ENCODE data around the gene ACOT12. TPM values are rescaled to one million over a fixed set of nuclear protein-coding genes. Genes with fewer than 3 reads are reported as not detected.

ACOT12 gene
- polyA plus RNA-seq, 3 donors = not detected

DNA sequence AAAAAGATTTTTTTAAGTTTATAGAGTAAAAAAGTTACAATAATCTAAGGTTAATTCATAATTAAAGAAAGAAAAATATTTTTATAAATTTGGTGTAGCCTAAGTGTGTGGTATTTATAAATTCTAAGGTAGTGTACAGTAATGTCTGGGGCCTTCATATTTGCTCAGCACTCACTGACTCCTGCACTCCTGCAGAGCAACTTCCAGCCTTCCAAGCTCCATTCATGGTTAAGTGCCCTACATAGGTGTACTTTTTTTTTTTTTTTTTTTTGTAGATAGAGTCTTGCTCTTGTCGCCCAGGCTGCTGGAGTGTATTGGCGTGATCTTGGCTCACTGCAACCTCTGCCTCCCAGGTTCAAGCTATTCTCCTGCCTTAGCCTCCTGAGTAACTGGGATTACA is 10.1 kb downstream of the ACOT12 start:
- H3K4me1 ChIP-seq (ENCODE audit: control insufficient read depth in 1 of 2, insufficient read depth in 2 of 2, low read length in 2 of 2) = no peaks in the 10 kb centered on the region
- no peak overlapping the region for H3K27ac ChIP-seq (ENCODE audit: low read depth in 1 of 2, low read length in 2 of 2)
- H3K9me3 ChIP-seq (replicated peaks in 1 of 2; ENCODE audit: control insufficient read depth in 1 of 2, insufficient read depth in 1 of 2, low read length in 2 of 2) = no peaks in the 10 kb centered on the region
- Mint-ChIP-seq H3K4me1 (no peaks in the 10 kb centered on the region), H3K27ac (no peak overlapping the region), H3K27me3 (ENCODE audit: low read depth in 3 of 3) (peaks cover 2 to 3% (median 3%) of the 10 kb centered on the region in 3 donors), H3K4me3 (no peak overlapping the region), H3K9me3 (peaks cover 0 to 3% (median 0%) of the 10 kb centered on the region in 7 donors), H3K36me3 (no peaks in the 10 kb centered on the region)
- H3K4me2 ChIP-seq (replicated peaks; ENCODE audit: extremely low read depth, low read length, poor library complexity, severe bottlenecking) = no peak overlapping the region
- no peaks in the 10 kb centered on the region for H4K20me1 ChIP-seq (ENCODE audit: insufficient read depth, low read length)
- H3K4me3 ChIP-seq (replicated peaks in 1 of 3; ENCODE audit: low read depth in 2 of 3, low read length in 3 of 3) = no peak overlapping the region
- H2AFZ ChIP-seq (ENCODE audit: insufficient read depth, low read depth, low read length, poor library complexity, severe bottlenecking) = no peak overlapping the region
- no peaks in the 10 kb centered on the region for H3K27me3 ChIP-seq (ENCODE audit: control insufficient read depth in 2 of 2, insufficient read depth in 2 of 2, low read length in 2 of 2)
- DNase-seq = no peak
- H3K36me3 ChIP-seq (replicated peaks in 1 of 2; ENCODE audit: control insufficient read depth in 1 of 2, insufficient read depth in 2 of 2, low read length in 2 of 2) = no peaks in the 10 kb centered on the region
- H3K9ac ChIP-seq (ENCODE audit: insufficient read depth, low read length, poor library complexity, severe bottlenecking) = no peak overlapping the region
- no CpG with 5 or more reads among the region's 2 CpGs for WGBS (ENCODE audit: insufficient coverage)
- no peaks in the 10 kb centered on the region for H3K79me2 ChIP-seq (ENCODE audit: insufficient read depth, low read length)
- intact Hi-C loops (cut with micrococcal nuclease) = no loop called here
- TF ChIP-seq CTCF (IDR thresholded peaks at IDR 0.05) = no peak

- H3K4me3 Mint-ChIP-seq = no peak overlapping the region
- DNase-seq = no peak
- WGBS (ENCODE audit: insufficient coverage) = 100% methylated on average over 2 of the region's 2 CpGs
- H3K9me3 ChIP-seq (replicated peaks in 1 of 2; ENCODE audit: control insufficient read depth in 1 of 2, insufficient read depth in 1 of 2, low read length in 2 of 2) = no peaks in the 10 kb centered on the region
- H4K20me1 ChIP-seq (ENCODE audit: insufficient read depth, low read length) = no peaks in the 10 kb centered on the region
- no peaks in the 10 kb centered on the region for H3K4me1 Mint-ChIP-seq
- TF ChIP-seq CTCF (IDR thresholded peaks at IDR 0.05) = no peak
- no peak overlapping the region for H2AFZ ChIP-seq (ENCODE audit: insufficient read depth, low read depth, low read length, poor library complexity, severe bottlenecking)
- peaks cover 0 to 8% (median 5%) of the 10 kb centered on the region in 3 donors for H3K27me3 Mint-ChIP-seq (ENCODE audit: low read depth in 3 of 3)
- no peaks in the 10 kb centered on the region for H3K36me3 Mint-ChIP-seq
- H3K4me2 ChIP-seq (replicated peaks; ENCODE audit: extremely low read depth, low read length, poor library complexity, severe bottlenecking) = no peak overlapping the region
- peaks cover 0 to 2% (median 0%) of the 10 kb centered on the region in 7 donors for H3K9me3 Mint-ChIP-seq
- H3K9ac ChIP-seq (ENCODE audit: insufficient read depth, low read length, poor library complexity, severe bottlenecking) = no peak overlapping the region
- H3K4me3 ChIP-seq (replicated peaks in 1 of 3; ENCODE audit: low read depth in 2 of 3, low read length in 3 of 3) = no peak overlapping the region
- H3K27ac Mint-ChIP-seq = peak overlapping the region in 1 of 7 donors; percentile 42
- no peaks in the 10 kb centered on the region for H3K27me3 ChIP-seq (ENCODE audit: control insufficient read depth in 2 of 2, insufficient read depth in 2 of 2, low read length in 2 of 2)
- no peaks in the 10 kb centered on the region for H3K36me3 ChIP-seq (replicated peaks in 1 of 2; ENCODE audit: control insufficient read depth in 1 of 2, insufficient read depth in 2 of 2, low read length in 2 of 2)
- no peaks in the 10 kb centered on the region for H3K4me1 ChIP-seq (ENCODE audit: control insufficient read depth in 1 of 2, insufficient read depth in 2 of 2, low read length in 2 of 2)
- no peak overlapping the region for H3K27ac ChIP-seq (ENCODE audit: low read depth in 1 of 2, low read length in 2 of 2)
- no peaks in the 10 kb centered on the region for H3K79me2 ChIP-seq (ENCODE audit: insufficient read depth, low read length)
- intact Hi-C loops (cut with micrococcal nuclease) = no loop called here
These were observed 22.5 kb downstream of the ACOT12 start for GRCh38 chr5:81371354-81371876.
